Measurements from ENCODE around the gene ZNF143.
A peak's percentile ranks its signal among the peaks of the same experiment; 100 is the strongest.

ZNF143 gene

GRCh38 chr11:9524001-9524400, 63.2 kb downstream of the ZNF143 start:
- peaks cover 9% of the 10 kb centered on the region for H3K4me1 ChIP-seq (ENCODE audit: insufficient read depth, poor library complexity, severe bottlenecking)
- H3K9me3 ChIP-seq (ENCODE audit: severe bottlenecking): no peaks in the 10 kb centered on the region
- H3K27me3 ChIP-seq (ENCODE audit: insufficient read depth, poor library complexity, severe bottlenecking): no peaks in the 10 kb centered on the region
- DNase-seq (ENCODE audit: low spot score): no peak
- ATAC-seq (ENCODE audit: low read depth): no peak
- H3K4me3 ChIP-seq (ENCODE audit: severe bottlenecking): no peak overlapping the region
- TF ChIP-seq CTCF (IDR thresholded peaks at IDR 0.05; ENCODE audit: poor library complexity, severe bottlenecking): no peak
- peaks cover 29% of the 10 kb centered on the region for H3K36me3 ChIP-seq (ENCODE audit: low read depth)
- no peak overlapping the region for H3K27ac ChIP-seq (ENCODE audit: poor library complexity, severe bottlenecking)

GRCh38 chr11:9525116-9525515, 64.3 kb downstream of the ZNF143 start:
- no peak for ATAC-seq (ENCODE audit: low read depth)
- no peak for TF ChIP-seq CTCF (IDR thresholded peaks at IDR 0.05; ENCODE audit: poor library complexity, severe bottlenecking)
- no peaks in the 10 kb centered on the region for H3K9me3 ChIP-seq (ENCODE audit: severe bottlenecking)

GRCh38 chr11:9527481-9528135, 66.8 kb downstream of the ZNF143 start:
- Histone ChIP-seq H3K4me3 (ENCODE audit: severe bottlenecking) (no peak overlapping the region), H3K36me3 (ENCODE audit: low read depth) (peaks cover 21% of the 10 kb centered on the region), H3K9me3 (ENCODE audit: severe bottlenecking) (no peaks in the 10 kb centered on the region), H3K27ac (ENCODE audit: poor library complexity, severe bottlenecking) (peak overlapping the region; percentile 43), H3K4me1 (ENCODE audit: insufficient read depth, poor library complexity, severe bottlenecking) (peaks cover 9% of the 10 kb centered on the region), H3K27me3 (ENCODE audit: insufficient read depth, poor library complexity, severe bottlenecking) (no peaks in the 10 kb centered on the region)
- DNase-seq (ENCODE audit: low spot score) (no peak), ATAC-seq (ENCODE audit: low read depth) (peak; percentile 56; the same call in 2 of the 3 replicates)
- TF ChIP-seq CTCF (IDR thresholded peaks at IDR 0.05; ENCODE audit: poor library complexity, severe bottlenecking): no peak

More at GRCh38 chr11:9525116-9525515, 64.3 kb downstream of the ZNF143 start:
- Histone ChIP-seq H3K27ac (ENCODE audit: poor library complexity, severe bottlenecking) (no peak overlapping the region), H3K27me3 (ENCODE audit: insufficient read depth, poor library complexity, severe bottlenecking) (no peaks in the 10 kb centered on the region), H3K36me3 (ENCODE audit: low read depth) (peaks cover 29% of the 10 kb centered on the region), H3K4me1 (ENCODE audit: insufficient read depth, poor library complexity, severe bottlenecking) (peaks cover 9% of the 10 kb centered on the region), H3K4me3 (ENCODE audit: severe bottlenecking) (no peak overlapping the region)
- DNase-seq (ENCODE audit: low spot score): no peak

DNA sequence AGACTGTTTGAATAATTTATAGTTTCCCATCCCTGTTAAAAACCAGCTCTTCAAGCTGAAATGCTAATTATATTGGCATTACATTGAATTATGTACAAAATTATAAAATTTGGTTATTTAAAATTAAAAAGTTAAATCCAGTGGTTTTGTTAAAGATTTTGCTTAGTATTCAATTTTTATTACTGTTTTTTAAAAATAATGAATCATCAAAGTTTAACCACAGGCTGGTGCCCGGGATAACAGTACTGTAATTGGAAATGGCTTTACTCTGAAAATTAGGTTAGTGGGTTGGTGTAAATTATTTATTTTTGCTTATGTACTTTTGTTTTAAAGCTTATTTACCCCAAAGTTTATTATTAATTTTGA, 67.3 kb downstream of the ZNF143 start:
- peaks cover 21% of the 10 kb centered on the region for H3K36me3 ChIP-seq (ENCODE audit: low read depth)
- no peak for TF ChIP-seq CTCF (IDR thresholded peaks at IDR 0.05; ENCODE audit: poor library complexity, severe bottlenecking)
- H3K27ac ChIP-seq (ENCODE audit: poor library complexity, severe bottlenecking): peak overlapping the region; percentile 43
- H3K4me1 ChIP-seq (ENCODE audit: insufficient read depth, poor library complexity, severe bottlenecking): peaks cover 9% of the 10 kb centered on the region
- H3K9me3 ChIP-seq (ENCODE audit: severe bottlenecking): no peaks in the 10 kb centered on the region
- no peaks in the 10 kb centered on the region for H3K27me3 ChIP-seq (ENCODE audit: insufficient read depth, poor library complexity, severe bottlenecking)
- H3K4me3 ChIP-seq (ENCODE audit: severe bottlenecking): no peak overlapping the region
- DNase-seq (ENCODE audit: low spot score): no peak
- ATAC-seq (ENCODE audit: low read depth): no peak

GRCh38 chr11:9528573-9529333, 67.9 kb downstream of the ZNF143 start:
- Histone ChIP-seq H3K27ac (ENCODE audit: poor library complexity, severe bottlenecking) (no peak overlapping the region), H3K4me1 (ENCODE audit: insufficient read depth, poor library complexity, severe bottlenecking) (peaks cover 9% of the 10 kb centered on the region), H3K36me3 (ENCODE audit: low read depth) (peaks cover 21% of the 10 kb centered on the region), H3K4me3 (ENCODE audit: severe bottlenecking) (no peak overlapping the region), H3K27me3 (ENCODE audit: insufficient read depth, poor library complexity, severe bottlenecking) (no peaks in the 10 kb centered on the region), H3K9me3 (ENCODE audit: severe bottlenecking) (no peaks in the 10 kb centered on the region)
- ATAC-seq (ENCODE audit: low read depth) (no peak), DNase-seq (ENCODE audit: low spot score) (no peak)
- TF ChIP-seq CTCF (IDR thresholded peaks at IDR 0.05; ENCODE audit: poor library complexity, severe bottlenecking): no peak

All from RWPE2 (cell line).